ENCODE measurements around the gene IGLL1.

GRCh38 chr22:23579870-23580575 is at the start of gene IGLL1:
- TF ChIP-seq EZH2 (IDR thresholded peaks at IDR 0.05; ENCODE audit: borderline replicate concordance, insufficient read depth, low read length, poor library complexity, severe bottlenecking) (no peak), POLR2AphosphoS5 (IDR thresholded peaks at IDR 0.05) (no peak), CTCF (IDR thresholded peaks at IDR 0.05; ENCODE audit: poor library complexity, severe bottlenecking) (no peak), REST (IDR thresholded peaks at IDR 0.05; ENCODE audit: borderline replicate concordance) (no peak), TAF1 (IDR thresholded peaks at IDR 0.05; ENCODE audit: low read depth) (no peak), RAD21 (conservative IDR thresholded peaks at IDR 0.05) (no peak), EP300 (conservative IDR thresholded peaks at IDR 0.05; ENCODE audit: poor library complexity, severe bottlenecking) (no peak), SMC3 (conservative IDR thresholded peaks at IDR 0.05; ENCODE audit: poor library complexity) (no peak), MXI1 (conservative IDR thresholded peaks at IDR 0.05; ENCODE audit: poor library complexity, severe bottlenecking) (no peak)
